Esophagus squamous epithelium (tissue), 4 donors: ENCODE results near the gene HOGA1.

ENCODE experiments used
- POLR2A ChIP-seq, 4 donors: fragments of 450-650 bp; IDR thresholded peaks; one replicate each; pipeline ENCODE4 v1.6.1; 2017; ENCODE audit warnings: antibody characterized with exemption in 4 of 4, mild to moderate bottlenecking in 4 of 4, moderate library complexity in 3 of 4
- TF ChIP-seq, protein P1 (sequence below), 6 experiments: fragments of 450-650 bp in 4 of 6; fragments of 200-600 bp in 2 of 6; sonication (generic) in 2 of 6; IDR thresholded peaks; one replicate each; pipeline ENCODE4 v1.5.1; 2016 to 2019; ENCODE audit warnings: antibody characterized with exemption in 6 of 6, mild to moderate bottlenecking in 4 of 6, moderate library complexity in 4 of 6

DNA sequence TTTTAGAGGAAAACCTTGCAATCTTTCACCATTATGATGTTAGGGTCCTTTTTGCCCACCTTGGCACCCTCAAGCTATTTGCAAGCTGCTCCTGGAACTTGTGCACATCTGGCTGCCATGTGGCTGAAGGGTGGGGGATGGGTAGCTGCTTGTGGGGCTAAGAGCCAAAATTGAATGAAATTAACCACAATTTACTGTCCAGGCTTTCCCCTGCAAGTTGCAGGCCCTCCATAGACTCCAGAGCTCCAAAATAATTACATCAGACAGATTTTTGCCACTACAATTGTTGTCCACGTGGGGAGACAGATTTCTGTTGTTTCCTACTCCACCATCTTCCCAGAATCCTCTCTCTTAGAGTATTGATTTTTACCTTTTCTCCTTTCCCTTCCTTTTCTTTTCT is 75.4 kb downstream of the HOGA1 start:
- TF ChIP-seq POLR2A (IDR thresholded peaks at IDR 0.05): no peak
- TF ChIP-seq, protein P1, sequence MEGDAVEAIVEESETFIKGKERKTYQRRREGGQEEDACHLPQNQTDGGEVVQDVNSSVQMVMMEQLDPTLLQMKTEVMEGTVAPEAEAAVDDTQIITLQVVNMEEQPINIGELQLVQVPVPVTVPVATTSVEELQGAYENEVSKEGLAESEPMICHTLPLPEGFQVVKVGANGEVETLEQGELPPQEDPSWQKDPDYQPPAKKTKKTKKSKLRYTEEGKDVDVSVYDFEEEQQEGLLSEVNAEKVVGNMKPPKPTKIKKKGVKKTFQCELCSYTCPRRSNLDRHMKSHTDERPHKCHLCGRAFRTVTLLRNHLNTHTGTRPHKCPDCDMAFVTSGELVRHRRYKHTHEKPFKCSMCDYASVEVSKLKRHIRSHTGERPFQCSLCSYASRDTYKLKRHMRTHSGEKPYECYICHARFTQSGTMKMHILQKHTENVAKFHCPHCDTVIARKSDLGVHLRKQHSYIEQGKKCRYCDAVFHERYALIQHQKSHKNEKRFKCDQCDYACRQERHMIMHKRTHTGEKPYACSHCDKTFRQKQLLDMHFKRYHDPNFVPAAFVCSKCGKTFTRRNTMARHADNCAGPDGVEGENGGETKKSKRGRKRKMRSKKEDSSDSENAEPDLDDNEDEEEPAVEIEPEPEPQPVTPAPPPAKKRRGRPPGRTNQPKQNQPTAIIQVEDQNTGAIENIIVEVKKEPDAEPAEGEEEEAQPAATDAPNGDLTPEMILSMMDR (IDR thresholded peaks at IDR 0.05): no peak
